Posterior cingulate gyrus (tissue), 11 donors: ENCODE data around the gene GTF2A1.

ENCODE experiments used
- DNase-seq, 10 donors: peaks; one replicate each; pipeline versions ENCODE4 v3.0.0 to v3.0.0-alpha.2; 2020 to 2021; ENCODE audit warnings: mixed read lengths in 3 of 10
- intact Hi-C: fragments of 100-400 bp; cut with DNase I; formaldehyde crosslinking; loops from one replicate; pipeline ENCODE4 v1.15.1; 2023

Gene GTF2A1

DNA sequence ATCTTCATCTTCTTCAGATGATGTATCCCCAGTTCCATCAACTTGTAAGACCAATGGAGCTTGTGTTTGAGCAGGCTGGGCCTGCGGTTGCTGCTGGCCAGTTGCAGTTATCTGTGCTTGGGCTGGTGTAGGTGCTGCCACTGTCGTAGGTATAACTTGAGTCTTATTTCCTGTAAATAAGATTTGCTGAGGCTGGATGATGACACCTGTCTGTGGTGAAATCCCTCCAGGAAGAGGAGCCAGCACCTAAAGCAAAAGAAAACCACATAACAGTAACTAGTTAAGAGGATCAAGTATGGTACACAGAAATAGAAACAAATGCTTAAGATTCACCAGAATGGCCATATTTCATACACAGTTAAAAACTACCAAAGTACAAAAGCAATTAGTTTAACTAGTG, 28.2 kb downstream of the GTF2A1 start:
- intact Hi-C loops, result no loop called here
- no peak for DNase-seq

DNA sequence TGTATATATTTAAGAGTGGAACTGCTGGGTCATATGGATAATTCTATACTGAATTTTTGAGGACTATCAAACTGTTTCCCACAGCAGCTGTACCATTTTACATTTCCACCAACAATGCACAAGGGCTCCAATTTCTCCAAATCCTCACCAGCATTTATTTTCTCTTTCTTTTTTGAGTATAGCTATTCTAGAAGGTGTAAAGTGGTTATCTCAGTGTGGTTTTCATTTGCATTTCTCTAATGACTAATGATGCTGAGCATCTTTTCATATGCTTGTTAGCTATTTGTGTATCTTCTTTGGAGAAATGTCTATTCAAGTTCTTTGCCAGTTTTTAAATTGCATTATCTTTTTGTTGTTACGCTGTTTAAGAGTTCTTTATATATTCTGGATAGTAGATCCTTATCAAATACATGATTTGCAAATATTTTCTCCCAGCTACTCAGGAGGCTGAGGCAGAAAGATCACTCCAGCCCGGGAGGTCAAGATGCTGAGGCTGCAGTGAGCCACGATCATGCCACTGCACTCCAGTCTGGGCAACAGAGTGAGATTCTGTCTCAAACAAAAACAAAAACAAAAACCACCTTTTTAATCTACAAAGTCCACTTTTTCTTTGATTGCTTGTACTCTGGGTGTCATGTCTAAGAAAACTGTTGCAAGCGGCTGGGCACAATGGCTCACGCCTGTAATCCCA, 32.8 kb downstream of the GTF2A1 start:
- DNase-seq, result no peak
- intact Hi-C loops, result no loop called here

DNA sequence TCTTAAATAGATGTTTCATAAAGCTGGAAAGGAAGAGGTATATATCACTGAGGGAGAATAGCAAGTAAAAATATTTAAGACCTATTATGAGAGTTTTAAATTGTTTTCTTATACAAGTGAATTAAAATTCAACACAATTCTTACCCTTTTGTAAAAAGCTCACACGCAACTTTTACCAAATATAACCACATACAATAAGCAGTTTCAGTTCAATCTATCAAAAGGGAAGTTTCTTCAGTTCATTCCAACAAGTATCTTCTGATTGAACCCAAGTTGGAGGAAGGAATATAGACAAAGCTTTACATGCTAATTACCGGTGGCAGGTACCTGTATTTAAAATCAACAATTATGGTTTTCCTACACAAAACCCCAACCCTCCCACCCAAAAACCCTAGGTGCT, 41.1 kb downstream of the GTF2A1 start:
- DNase-seq, result no peak
- intact Hi-C loops, result no loop called here

DNA sequence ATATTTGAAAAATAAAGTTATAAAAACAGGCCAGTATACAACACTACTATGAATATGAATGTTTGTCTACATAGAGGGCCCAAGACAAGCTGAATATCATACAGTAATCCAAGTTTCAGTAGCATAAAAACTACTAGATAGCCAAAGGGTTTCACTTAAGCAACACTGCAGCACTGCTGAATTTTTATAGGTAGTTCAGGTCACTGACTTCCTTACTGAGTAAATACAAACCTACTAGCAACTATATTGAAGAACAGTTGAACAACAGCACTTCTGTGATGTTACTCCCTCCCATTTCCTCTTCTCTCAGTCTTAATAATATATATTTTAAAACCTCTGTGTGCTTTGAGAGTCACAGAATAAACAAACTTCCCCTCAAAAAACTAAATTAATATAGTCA, 42.7 kb downstream of the GTF2A1 start:
- no peak for DNase-seq
- intact Hi-C loops, result no loop called here

DNA sequence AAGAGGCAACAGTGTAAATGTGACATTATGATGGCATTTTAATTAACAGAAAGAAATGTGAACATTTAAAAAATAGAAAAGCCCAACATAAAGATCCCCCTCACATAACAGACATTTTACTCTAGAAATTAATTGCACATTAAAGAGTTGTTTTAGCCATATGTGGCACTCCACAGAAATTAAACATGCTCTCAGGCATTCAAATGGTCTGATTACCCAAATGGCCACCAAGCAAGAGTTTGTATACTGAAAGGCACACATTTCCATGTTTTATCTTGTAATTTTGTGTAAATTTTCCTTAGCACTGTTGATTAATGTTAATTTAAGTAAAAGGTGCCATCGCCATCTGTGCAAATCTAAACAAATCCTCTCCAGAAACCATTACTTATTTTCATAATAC, 43.5 kb downstream of the GTF2A1 start:
- intact Hi-C loops, result no loop called here
- DNase-seq, result no peak

DNA sequence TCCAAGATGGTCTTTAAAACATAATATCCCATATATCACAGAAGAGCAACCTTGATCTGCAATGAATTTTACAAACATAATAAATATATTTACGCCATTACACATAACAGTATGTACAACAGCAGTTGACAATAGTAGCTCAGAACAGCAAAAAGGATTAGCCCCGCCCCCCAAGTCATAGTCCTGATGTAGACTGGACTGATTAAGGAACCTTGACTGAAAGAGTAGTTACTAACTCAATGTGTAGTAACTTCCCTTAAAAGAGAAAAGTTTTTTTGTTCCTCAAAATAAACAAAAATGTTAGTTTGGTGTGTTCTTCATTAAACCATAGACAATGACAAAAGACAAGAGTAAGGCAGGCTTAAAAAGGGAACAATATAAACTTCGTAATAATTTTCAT, 44.5 kb downstream of the GTF2A1 start:
- intact Hi-C loops, result no loop called here
- DNase-seq, result peak in 2 of 10 donors; percentile 14 to 29

DNA sequence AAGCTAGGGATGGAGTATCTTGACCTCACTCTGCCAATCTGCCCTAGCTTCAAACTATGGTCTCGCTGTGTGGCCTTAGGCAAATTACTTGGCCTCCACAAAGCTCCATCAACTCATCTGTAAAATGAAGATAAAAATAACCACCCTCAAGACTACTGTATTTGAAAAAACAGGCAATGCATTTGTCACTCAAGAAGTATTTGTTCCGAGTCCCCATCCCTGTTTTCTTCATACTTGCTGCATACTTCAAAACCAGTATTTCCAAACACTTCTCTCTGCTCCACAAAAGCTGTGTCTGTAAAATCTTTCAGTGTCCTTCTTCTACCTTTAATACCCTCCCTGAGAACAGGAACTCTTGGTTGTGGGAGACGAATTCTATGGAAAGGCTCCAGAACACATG, 47.9 kb downstream of the GTF2A1 start:
- DNase-seq, result no peak
- intact Hi-C loops, result loop anchor here (5.0 kb wide), 2 partner anchors 44 to 216 kb away; partner anchors contain the start of gene TSHR

DNA sequence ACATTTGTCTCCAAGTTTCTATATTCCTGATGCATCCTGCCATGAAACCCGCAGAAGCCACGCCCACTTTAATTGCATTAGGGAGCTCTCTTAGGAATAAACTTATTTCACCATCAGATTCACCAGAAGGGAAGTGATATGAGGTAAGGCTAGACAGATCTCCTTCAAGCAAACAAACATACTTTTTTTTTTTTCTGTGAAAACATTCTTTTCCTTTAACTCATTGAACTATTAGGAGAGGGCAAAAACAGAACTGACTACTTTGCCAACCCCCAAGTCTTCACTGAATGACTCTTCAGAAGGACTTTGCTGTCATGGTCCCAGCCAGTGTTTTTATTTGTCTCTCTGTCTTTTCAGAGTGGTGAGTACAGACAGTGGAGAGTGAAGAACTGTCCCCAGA, 48.4 kb downstream of the GTF2A1 start:
- no peak for DNase-seq
- intact Hi-C loops, result loop anchor here (5.0 kb wide), 2 partner anchors 45 to 215 kb away; partner anchors contain the start of gene TSHR

DNA sequence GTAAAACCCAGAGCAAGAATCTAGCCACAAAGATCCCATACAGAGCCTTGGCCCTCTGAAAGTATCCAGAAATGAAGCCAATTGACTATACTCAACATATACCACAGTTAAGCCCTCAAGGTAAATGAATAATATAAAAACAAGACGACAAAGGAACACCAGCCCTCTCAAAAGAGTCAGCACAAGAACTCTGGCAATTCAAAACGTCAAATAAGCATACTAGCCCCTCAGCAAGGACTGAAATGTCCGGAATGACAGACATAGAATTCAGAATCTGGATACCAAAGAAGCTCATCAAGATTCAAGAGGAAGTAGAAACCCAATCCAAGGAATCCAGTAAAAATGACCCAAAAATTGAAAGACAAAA, 49.9 kb downstream of the GTF2A1 start:
- intact Hi-C loops, result loop anchor here (1.0 to 5.0 kb wide), 3 partner anchors 46 to 214 kb away; partner anchors contain the start of gene TSHR
- DNase-seq, result no peak

DNA sequence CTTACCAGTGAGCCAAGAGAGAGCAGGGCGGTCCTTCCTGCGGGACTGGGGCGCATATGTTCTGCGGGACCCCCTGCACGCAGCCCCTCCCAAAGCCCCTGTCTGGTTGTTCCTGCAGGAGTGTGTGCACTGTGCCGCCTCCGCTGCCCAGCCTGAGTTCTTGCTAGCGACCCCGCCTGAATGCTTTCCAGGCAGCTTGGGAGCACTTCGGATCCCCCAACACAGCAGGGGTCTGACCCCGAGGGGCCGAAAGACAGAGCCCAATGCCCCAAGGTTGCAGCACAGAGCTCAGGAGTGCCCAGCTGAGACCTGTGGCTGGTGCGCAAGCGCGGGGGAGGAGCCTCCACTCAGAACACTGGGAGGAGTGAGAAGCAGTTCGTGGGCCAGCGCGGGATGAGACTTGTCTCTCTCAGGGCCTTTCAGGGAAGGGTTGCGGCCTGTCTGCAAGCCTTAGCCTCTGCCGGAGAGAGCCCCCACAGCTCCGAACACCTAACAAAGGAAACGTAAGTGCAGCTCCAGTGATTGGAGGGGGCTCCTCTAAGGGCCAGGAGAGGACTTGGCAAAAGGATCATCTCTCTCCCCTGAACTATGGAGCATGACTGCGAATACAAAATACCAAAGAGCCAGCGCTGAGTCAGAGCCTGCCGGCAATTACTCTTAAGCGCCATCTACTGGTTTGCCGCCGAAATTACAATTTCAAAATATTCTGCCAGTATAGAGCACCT, 50.5 kb downstream of the GTF2A1 start:
- peak; percentile 94 to 99 (median 96) for DNase-seq
- intact Hi-C loops, result loop anchor here (1.0 to 5.0 kb wide), 3 partner anchors 47 to 213 kb away; partner anchors contain the start of gene TSHR

DNA sequence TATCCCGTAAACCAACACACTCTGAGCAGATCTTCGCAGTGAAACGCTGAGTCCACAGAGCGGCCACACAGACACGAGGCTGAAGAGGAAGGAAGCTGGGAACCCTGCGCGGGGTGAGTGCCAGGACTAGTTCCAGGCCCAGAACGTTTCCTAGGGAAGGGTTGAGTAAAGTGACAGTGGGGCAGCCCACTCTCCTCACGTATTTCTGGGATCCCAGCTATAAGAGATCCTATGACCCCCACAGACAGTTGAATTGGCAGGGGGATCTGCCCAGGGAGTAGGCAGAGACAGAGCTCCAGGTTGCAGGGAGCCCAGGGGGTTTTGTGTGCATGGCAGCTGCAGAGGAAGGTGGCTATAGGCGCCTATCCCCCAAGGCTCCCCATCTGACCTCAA, 51.1 kb downstream of the GTF2A1 start:
- peak; percentile 47 to 94 (median 68) for DNase-seq
- intact Hi-C loops, result loop anchor here (1.0 to 5.0 kb wide), 3 partner anchors 48 to 212 kb away; partner anchors contain the start of gene TSHR

DNA sequence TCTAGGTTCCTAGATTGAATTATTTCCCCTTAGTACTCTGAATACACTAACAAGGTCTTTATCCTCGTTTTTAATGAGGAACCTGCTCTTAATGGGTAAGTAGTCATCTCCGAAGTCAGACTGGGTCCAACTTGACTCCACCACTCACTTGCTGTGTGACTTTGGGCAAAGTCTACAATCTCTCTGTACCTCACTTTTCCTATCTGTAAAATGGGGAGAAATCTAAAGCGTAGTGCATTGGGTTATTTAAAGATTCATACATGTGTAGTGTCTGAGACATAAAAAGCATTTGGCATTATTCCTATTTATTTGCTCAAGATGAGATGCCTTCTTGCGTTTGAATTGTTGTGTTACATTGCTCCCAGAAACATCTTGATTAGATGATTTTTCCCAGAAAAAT, 51.5 kb downstream of the GTF2A1 start:
- intact Hi-C loops, result no loop called here
- no peak for DNase-seq

DNA sequence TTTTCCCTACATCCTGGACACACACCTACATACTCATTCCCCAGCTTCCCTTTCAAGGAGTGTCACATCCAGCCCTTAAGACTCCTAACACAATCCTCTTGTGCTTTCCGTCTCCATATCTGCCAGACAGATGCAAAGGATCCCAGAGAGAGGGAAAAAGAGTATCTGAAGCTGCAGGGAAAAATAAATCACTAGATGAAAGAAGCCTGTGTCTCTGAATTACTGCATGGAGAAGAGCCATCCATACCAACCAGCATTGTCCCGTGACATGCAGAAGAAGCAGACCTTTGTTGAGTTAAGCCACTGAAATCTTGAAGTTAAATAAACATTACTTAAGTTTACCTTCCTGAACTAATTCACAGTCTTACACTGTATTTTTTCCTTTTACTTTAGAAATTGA, 54.6 kb downstream of the GTF2A1 start:
- DNase-seq, result no peak
- intact Hi-C loops, result no loop called here

DNA sequence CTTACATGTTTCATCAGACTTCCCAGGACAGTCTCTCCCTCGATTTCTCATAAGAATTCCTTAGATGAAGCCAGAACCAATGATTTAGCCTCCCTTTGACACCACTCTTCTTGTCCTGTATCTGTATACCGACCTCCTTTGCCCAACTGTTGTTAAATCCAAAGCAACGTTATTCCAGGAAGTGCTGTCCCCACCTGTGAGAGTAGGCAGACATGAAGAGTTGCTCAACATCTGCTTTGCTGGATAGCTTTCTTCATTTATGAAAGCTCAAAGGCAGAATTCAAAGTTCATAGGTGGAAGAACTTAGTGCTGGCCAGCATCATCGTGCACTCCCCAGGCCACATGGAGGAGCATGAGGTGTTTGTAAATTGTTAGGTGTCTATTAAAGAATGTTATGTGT, 55.6 kb downstream of the GTF2A1 start:
- intact Hi-C loops, result no loop called here
- no peak for DNase-seq

DNA sequence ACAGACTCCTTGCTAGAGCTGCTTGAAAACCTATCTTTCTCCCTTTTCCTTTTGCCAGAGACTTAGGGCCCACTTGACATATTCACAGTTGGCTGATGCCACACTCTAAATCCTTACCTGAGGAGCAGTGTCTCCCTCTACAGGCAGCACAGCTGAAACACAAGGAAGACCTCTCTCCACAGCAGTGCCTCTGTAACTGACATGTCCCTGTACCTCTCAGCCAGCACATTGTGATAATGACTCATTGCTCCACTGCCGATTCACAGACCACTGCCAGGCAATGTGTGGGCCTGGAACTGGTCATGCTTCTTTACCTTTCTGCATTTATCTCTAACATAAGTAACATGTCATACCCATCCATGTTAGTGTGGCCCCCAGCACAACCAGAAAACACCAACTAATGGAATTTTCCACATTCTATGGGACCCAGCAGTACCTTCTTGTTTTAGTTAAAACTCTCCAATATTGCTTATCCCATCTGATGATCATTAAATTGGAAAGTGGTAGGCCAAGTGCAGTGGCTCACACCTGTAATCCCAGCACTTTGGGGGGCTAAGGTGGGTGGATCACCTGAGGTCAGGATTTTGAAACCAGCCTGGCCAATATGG, 56.5 kb downstream of the GTF2A1 start:
- peak in 4 of 10 donors; percentile 12 to 31 (median 22) for DNase-seq

DNA sequence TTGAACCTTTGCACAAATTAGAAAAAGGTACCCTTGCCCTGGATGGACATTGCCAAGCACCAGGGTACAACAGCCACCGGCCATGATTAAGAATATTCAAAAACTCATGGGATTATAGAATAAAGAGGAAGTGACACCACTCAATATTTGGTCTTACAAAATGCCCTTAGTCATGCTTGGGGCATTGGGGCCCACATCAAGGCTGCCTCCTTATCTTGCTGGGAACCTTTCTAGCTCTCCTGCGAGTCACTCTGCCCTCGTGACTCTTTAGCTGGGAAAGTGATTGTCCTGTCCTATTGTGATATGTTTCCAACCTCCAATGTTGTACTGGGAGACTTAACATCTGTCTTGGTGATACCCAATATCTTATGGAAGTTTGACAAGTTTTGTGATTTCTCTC, 57.8 kb downstream of the GTF2A1 start:
- intact Hi-C loops, result no loop called here
- DNase-seq, result no peak

More for the DNA sequence above, 56.5 kb downstream of the GTF2A1 start:
- intact Hi-C loops, result no loop called here

DNA sequence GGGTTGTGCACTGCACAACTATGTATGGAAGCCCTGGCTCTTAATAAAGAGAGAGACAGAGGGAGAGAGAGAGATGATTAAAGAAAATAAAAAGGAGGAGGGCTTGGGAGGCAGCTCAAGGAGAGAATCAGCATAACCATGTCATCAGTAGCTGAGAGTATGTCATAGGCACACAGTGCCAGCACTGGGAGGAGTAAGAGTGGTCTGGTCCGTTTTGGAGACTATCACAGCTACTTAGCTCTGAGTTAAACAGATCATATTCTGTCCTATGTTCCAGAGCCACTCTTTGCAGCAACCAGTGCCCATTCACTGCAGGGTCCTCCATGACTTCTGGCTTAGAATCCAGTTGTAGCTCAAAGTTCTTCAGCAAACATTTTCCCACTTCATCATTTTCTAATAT, 59.0 kb downstream of the GTF2A1 start:
- DNase-seq, result no peak
- intact Hi-C loops, result no loop called here

DNA sequence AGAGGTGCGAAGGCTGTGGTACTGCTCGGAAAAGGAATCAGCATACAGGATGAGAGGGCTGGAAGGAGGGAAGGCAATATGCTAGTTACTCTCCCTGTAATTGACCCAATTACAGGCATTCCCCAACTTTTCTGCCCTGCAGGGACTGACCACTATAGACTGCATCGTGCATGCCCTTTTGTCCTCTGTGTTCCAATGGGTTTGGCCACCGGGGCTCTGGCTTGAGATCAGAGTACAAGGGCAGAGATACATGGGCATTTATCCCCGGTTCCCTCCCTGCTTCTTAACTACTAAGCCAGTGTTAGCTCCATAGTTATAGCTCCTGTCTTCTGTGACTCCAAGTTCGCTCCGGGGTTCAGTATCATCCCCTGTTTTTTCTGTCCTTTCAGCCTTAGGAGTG, 59.7 kb downstream of the GTF2A1 start:
- intact Hi-C loops, result no loop called here
- no peak for DNase-seq

DNA sequence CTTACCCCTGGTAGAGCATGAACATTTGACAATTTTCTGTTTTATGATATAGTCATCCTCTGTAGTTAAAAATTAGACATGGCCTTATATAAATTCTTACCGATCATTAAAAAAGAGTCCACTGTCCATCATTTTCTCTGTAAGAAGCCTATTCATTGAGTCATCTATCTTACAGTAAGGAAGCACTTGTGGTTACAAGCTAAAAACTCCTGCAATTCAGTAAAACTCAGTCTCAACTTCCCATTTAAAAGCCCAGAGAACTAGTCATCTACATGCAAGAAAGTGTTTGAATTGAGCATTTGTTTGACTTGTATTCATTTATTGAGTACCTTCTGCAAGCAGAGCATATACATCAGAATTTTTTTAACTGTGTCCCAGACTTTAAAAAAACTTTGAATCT, 63.3 kb downstream of the GTF2A1 start:
- intact Hi-C loops, result no loop called here
- DNase-seq, result no peak

DNA sequence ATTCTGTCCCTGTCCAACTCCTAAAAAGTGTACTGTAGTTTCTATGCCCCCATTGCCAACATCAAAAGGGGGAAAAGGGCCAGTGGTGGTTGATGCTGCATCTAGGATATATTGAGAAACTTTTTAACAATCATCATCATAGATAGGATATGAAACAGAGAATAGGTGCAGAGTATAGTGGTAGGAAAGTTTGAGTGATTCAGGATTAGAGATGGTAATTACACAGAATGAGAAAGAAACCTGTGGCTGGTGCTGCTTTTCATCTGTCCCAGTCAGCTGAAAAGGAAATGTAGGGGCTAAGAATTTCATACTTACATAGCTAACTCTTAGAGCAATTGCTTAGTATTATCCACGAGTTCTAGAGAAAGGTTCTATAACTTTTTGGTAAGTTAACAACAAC, 67.6 kb downstream of the GTF2A1 start:
- intact Hi-C loops, result no loop called here
- DNase-seq, result no peak

DNA sequence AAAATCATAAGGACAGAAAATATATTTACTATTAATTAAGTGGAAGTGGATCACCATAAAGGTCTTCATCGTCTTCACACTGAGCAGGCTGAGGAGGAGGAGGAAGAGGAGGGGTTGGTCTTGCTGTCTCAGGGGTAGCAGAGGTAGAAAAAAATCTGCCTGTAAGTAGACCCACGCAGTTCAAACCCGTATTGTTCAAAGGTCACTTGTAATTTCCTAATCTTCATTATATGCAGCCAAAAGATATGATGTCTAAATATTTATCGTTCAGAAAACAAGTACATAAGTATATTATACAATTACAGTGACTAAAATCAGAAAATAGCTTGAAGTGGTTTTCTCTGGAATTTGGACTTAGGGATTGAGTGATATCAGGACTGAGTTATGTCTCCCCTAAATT, 72.1 kb downstream of the GTF2A1 start:
- DNase-seq, result no peak
- intact Hi-C loops, result no loop called here
